ENCODE data around the gene SND1.

DNA sequence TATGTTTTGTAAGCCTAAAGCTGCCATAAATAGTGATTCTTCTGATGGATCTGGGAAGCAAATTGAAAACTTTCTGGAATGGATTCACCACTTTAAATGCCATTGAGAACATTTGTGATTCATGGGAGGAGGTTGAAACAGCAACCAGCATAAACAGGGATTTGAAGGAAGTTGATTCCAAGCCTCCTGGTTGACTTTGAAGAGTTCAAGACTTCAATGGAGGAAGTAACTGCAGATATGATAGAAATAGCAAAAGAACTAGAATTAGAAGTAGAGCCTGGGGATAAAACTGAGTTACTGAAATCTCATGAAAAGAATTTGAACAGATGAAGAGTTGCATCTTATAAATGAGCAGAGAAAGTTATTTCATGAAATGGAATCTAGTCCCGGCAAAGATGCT lies 280.1 kb downstream of the SND1 start:
- TF ChIP-seq, protein P1, sequence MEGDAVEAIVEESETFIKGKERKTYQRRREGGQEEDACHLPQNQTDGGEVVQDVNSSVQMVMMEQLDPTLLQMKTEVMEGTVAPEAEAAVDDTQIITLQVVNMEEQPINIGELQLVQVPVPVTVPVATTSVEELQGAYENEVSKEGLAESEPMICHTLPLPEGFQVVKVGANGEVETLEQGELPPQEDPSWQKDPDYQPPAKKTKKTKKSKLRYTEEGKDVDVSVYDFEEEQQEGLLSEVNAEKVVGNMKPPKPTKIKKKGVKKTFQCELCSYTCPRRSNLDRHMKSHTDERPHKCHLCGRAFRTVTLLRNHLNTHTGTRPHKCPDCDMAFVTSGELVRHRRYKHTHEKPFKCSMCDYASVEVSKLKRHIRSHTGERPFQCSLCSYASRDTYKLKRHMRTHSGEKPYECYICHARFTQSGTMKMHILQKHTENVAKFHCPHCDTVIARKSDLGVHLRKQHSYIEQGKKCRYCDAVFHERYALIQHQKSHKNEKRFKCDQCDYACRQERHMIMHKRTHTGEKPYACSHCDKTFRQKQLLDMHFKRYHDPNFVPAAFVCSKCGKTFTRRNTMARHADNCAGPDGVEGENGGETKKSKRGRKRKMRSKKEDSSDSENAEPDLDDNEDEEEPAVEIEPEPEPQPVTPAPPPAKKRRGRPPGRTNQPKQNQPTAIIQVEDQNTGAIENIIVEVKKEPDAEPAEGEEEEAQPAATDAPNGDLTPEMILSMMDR (conservative IDR thresholded peaks at IDR 0.05 in 1 of 2, IDR thresholded peaks at IDR 0.05 in 1 of 2; ENCODE audit: extremely low read depth in 1 of 2, insufficient read depth in 1 of 2, low read depth in 1 of 2, low read length in 2 of 2): no peak
- no peak for TF ChIP-seq EZH2 (IDR thresholded peaks at IDR 0.05; ENCODE audit: borderline replicate concordance, low read length)

Measured in mammary epithelial cell (primary cell).